HepG2 (cell line): ENCODE data around the gene NOL8. TPM values are rescaled to one million over a fixed set of nuclear protein-coding genes. Genes with fewer than 3 reads are reported as not detected.
A peak's percentile ranks its signal among the peaks of the same experiment; 100 is the strongest.

Experiments used
- DDIT3 ChIP-seq: sonication (generic); formaldehyde crosslinking; IDR thresholded peaks from 2 replicates; pipeline ENCODE4 v1.4.0; 2020; ENCODE audit warnings: mild to moderate bottlenecking, missing genetic modification reagents
- DMTF1 ChIP-seq: sonication (generic); formaldehyde crosslinking; IDR thresholded peaks from 2 replicates; pipeline ENCODE4 v1.4.0; 2020; ENCODE audit warnings: mild to moderate bottlenecking, missing genetic modification reagents
- DZIP1 ChIP-seq: sonication (generic); formaldehyde crosslinking; IDR thresholded peaks from 2 replicates; pipeline ENCODE4 v1.5.0; 2020; ENCODE audit warnings: mild to moderate bottlenecking, missing genetic modification reagents
- IRF2 ChIP-seq: IDR thresholded peaks from 2 replicates; pipeline ENCODE4 v1.6.1; 2018; ENCODE audit warnings: missing genetic modification reagents, missing compliant biosample characterization
- KLF11 ChIP-seq: IDR thresholded peaks from 2 replicates; pipeline ENCODE4 v1.6.1; 2016; ENCODE audit warnings: missing compliant biosample characterization
- MYC ChIP-seq: sonication (generic); formaldehyde crosslinking; IDR thresholded peaks from 2 replicates; pipeline ENCODE4 v1.9.0; 2021; ENCODE audit warnings: missing genetic modification reagents, borderline replicate concordance
- NR2F2 ChIP-seq: IDR thresholded peaks from 2 replicates; pipeline ENCODE4 v1.6.1; 2012; ENCODE audit warnings: low read depth, inconsistent platforms, borderline replicate concordance
- ONECUT2 ChIP-seq: sonication (generic); formaldehyde crosslinking; IDR thresholded peaks from 2 replicates; pipeline ENCODE4 v1.4.0; 2020; ENCODE audit warnings: missing genetic modification reagents
- PBX3 ChIP-seq: sonication (generic); formaldehyde crosslinking; IDR thresholded peaks from 2 replicates; pipeline ENCODE4 v1.8.1; 2023; ENCODE audit warnings: missing genetic modification reagents, inconsistent platforms, borderline replicate concordance
- RBFOX2 ChIP-seq: fragments of 200-400 bp; formaldehyde crosslinking; IDR thresholded peaks from 2 replicates; pipeline ENCODE4 v1.6.1; 2017; ENCODE audit warnings: low read depth, mild to moderate bottlenecking, low read length
- SOX13 ChIP-seq, 3 experiments: fragments of 450-650 bp in 1 of 3; sonication (generic) in 1 of 3; formaldehyde crosslinking in 1 of 3; IDR thresholded peaks in 2 of 3; conservative IDR thresholded peaks in 1 of 3; 2 replicates each; pipeline versions ENCODE4 v1.5.0 to v1.6.1; 2016 to 2020; ENCODE audit warnings: antibody characterized with exemption in 1 of 3, mild to moderate bottlenecking in 1 of 3, missing compliant biosample characterization in 1 of 3, missing genetic modification reagents in 1 of 3, moderate library complexity in 1 of 3
- ZNF101 ChIP-seq: sonication (generic); formaldehyde crosslinking; IDR thresholded peaks from 2 replicates; pipeline ENCODE4 v1.4.0; 2020; ENCODE audit warnings: mild to moderate bottlenecking, low read depth, missing genetic modification reagents, borderline replicate concordance
- ZNF30 ChIP-seq: sonication (generic); formaldehyde crosslinking; IDR thresholded peaks from 2 replicates; pipeline ENCODE4 v1.5.0; 2020; ENCODE audit warnings: mild to moderate bottlenecking, missing genetic modification reagents
- ZNF337 ChIP-seq: sonication (generic); formaldehyde crosslinking; IDR thresholded peaks from 2 replicates; pipeline ENCODE4 v1.5.1; 2020; ENCODE audit warnings: missing genetic modification reagents, low read depth, mild to moderate bottlenecking, borderline replicate concordance
- ZNF362 ChIP-seq: sonication (generic); formaldehyde crosslinking; IDR thresholded peaks from 2 replicates; pipeline ENCODE4 v1.4.0; 2020; ENCODE audit warnings: missing genetic modification reagents, mild to moderate bottlenecking, borderline replicate concordance
- ZNF614 ChIP-seq: IDR thresholded peaks from 2 replicates; pipeline ENCODE4 v1.6.1; 2018; ENCODE audit warnings: missing biosample characterization, missing genetic modification reagents, inconsistent platforms, borderline replicate concordance
- ZNF740 ChIP-seq: sonication (generic); formaldehyde crosslinking; IDR thresholded peaks from 2 replicates; pipeline ENCODE4 v1.4.0; 2020; ENCODE audit warnings: missing genetic modification reagents
- ZNF790 ChIP-seq: sonication (generic); formaldehyde crosslinking; IDR thresholded peaks from 2 replicates; pipeline ENCODE4 v1.8.0; 2022; ENCODE audit warnings: missing genetic modification reagents, mild to moderate bottlenecking, borderline replicate concordance
- ZSCAN31 ChIP-seq: sonication (generic); formaldehyde crosslinking; IDR thresholded peaks from 2 replicates; pipeline ENCODE4 v1.5.0; 2020; ENCODE audit warnings: low read depth, mild to moderate bottlenecking, missing genetic modification reagents
- polyA plus RNA-seq, 8 experiments: library from polyadenylated mRNA; depleted of rRNA in 3 of 8; stranded (reverse) in 7 of 8; unstranded in 1 of 8; fragments of >200 nt; fragmentation: Illumina TruSeq in 4 of 8; extraction: Trizol in 4 of 8; gene quantifications; 2 replicates each; pipeline versions ENCODE4 v1.2.1 to v1.2.3, GENCODE V29; 2011 to 2016; ENCODE audit warnings: low read depth in 4 of 8, missing spikeins in 1 of 8, mixed read lengths in 1 of 8; ENCODE audit not compliant: insufficient read depth in 1 of 8
- total RNA-seq, 5 experiments: library from RNA; depleted of rRNA; stranded (reverse); fragments of >200 nt; fragmentation: Illumina TruSeq; extraction: Trizol; gene quantifications; 2 replicates each; pipeline ENCODE4 v1.2.3, GENCODE V29; 2016; ENCODE audit warnings: low read depth in 1 of 5

Gene NOL8
- total and polyA plus RNA-seq, 2 of the 13 experiments (the other 11 are each of a cell fraction or from before 2014, with no cell fraction given) = 12.8 to 36.3 TPM

- TF ChIP-seq DZIP1 (CRISPR knock-in tag) (peak; percentile 96), PBX3 (CRISPR knock-in tag) (no peak), ZNF337 (CRISPR knock-in tag) (no peak), SOX13 (IDR thresholded peaks at IDR 0.05) (0 out of 2 replicates have a peak, but pooled peaks have one; percentile 20), SOX13 (CRISPR knock-in tag; conservative IDR thresholded peaks at IDR 0.05 in 1 of 2, IDR thresholded peaks at IDR 0.05 in 1 of 2) (peak in 1 of 2 experiments; percentile 53; a peak in 2 of 4 replicates), MYC (CRISPR knock-in tag) (peak; percentile 100), RBFOX2 (peak; percentile 96), ZNF790 (CRISPR knock-in tag) (peak; percentile 84; the same call in 1 of the 2 replicates), ZNF362 (CRISPR knock-in tag) (peak; percentile 27; the same call in 1 of the 2 replicates), NR2F2 (peak; percentile 48; the same call in 1 of the 2 replicates), KLF11 (CRISPR knock-in tag) (peak; percentile 55; the same call in 1 of the 2 replicates), IRF2 (CRISPR knock-in tag) (peak; percentile 96), ZNF614 (CRISPR knock-in tag) (peak; percentile 94), ONECUT2 (CRISPR knock-in tag) (peak; percentile 45; the same call in 1 of the 2 replicates), DDIT3 (CRISPR knock-in tag) (peak; percentile 97), DMTF1 (CRISPR knock-in tag) (no peak), ZSCAN31 (CRISPR knock-in tag) (peak; percentile 82; the same call in 1 of the 2 replicates), ZNF740 (CRISPR knock-in tag) (peak; percentile 30; the same call in 1 of the 2 replicates), ZNF101 (no peak), ZNF30 (CRISPR knock-in tag) (peak; percentile 82; the same call in 1 of the 2 replicates)
These were observed 31.5 kb downstream of the NOL8 start, which contains the start of gene IARS1 (continued) for GRCh38 chr9:92293452-92294296.
